AG09309 (cell line): ENCODE results near the gene TMPRSS12.
"Not testable (repeated sequence)": the region's sequence is repeated elsewhere in the genome, so short reads cannot be mapped to it uniquely, and the experiment has no call there.

Source experiments
- DNase-seq: peaks from one replicate; pipeline ENCODE4 v3.0.0-alpha.2; 2010; ENCODE audit warnings: low read depth
- H3K4me3 ChIP-seq: 2 replicates; pipeline ENCODE4 v1.5.1; 2011; ENCODE audit warnings: mild to moderate bottlenecking, low read depth, low read length, moderate library complexity; ENCODE audit not compliant: control insufficient read depth
- CTCF ChIP-seq: IDR thresholded peaks from 2 replicates; pipeline ENCODE4 v1.5.1; 2011; ENCODE audit warnings: mild to moderate bottlenecking, low read depth, low read length, inconsistent platforms; ENCODE audit not compliant: insufficient read depth, control insufficient read depth; ENCODE audit errors: missing control alignments

Gene TMPRSS12

GRCh38 chr12:50842637-50843493, at the start of gene TMPRSS12:
Gene TMPRSS12 (plus strand): TSS chr12:50842926. CDS start chr12:50842965, 39 bp downstream.
- no peak for TF ChIP-seq CTCF
- no peak for DNase-seq
- no peak within 1 kb of the TSS for H3K4me3 ChIP-seq

- no peak for DNase-seq
- H3K4me3 ChIP-seq = no peak overlapping the region
- no peak for TF ChIP-seq CTCF
Observed at GRCh38 chr12:50799908-50800307, 42.8 kb upstream of the TMPRSS12 start.

GRCh38 chr12:50803230-50803875, 39.4 kb upstream of the TMPRSS12 start:
- no peak overlapping the region for H3K4me3 ChIP-seq
- DNase-seq = no peak
- no peak for TF ChIP-seq CTCF

GRCh38 chr12:50806176-50806575, 36.5 kb upstream of the TMPRSS12 start:
- no peak for DNase-seq
- no peak for TF ChIP-seq CTCF

GRCh38 chr12:50809131-50809530, 33.6 kb upstream of the TMPRSS12 start:
- not testable (repeated sequence) for DNase-seq, H3K4me3 ChIP-seq

More at GRCh38 chr12:50806176-50806575, 36.5 kb upstream of the TMPRSS12 start:
- H3K4me3 ChIP-seq = no peak overlapping the region

- H3K4me3 ChIP-seq, DNase-seq: not testable (repeated sequence)
Observed at GRCh38 chr12:50814921-50815320, 27.8 kb upstream of the TMPRSS12 start.

GRCh38 chr12:50820177-50820576, 22.5 kb upstream of the TMPRSS12 start:
- TF ChIP-seq CTCF = no peak
- no peak for DNase-seq
- no peak overlapping the region for H3K4me3 ChIP-seq
